C4-2B (cell line): ENCODE results near the gene SULT2B1.

Source experiments
- CTCF ChIP-seq: fragments of 450-650 bp; conservative IDR thresholded peaks from 2 replicates; pipeline ENCODE4 v1.5.1; 2017; ENCODE audit warnings: mild to moderate bottlenecking
- ZFX ChIP-seq: fragments of 450-650 bp; IDR thresholded peaks from 2 replicates; pipeline ENCODE4 v1.6.1; 2017

GRCh38 chr19:48633148-48634035 is 81.4 kb downstream of the SULT2B1 start:
- TF ChIP-seq CTCF (no peak), ZFX (no peak)
